HG03442 (cell line): ENCODE data around the gene CEP104.

Experiments used
- ATAC-seq: cut with Tn5 transposase; IDR thresholded peaks from one replicate; pipeline ENCODE4 v1.9.1; 2021; ENCODE audit warnings: mild to moderate bottlenecking, moderate library complexity; ENCODE audit not compliant: unreplicated experiment

CEP104 gene

DNA sequence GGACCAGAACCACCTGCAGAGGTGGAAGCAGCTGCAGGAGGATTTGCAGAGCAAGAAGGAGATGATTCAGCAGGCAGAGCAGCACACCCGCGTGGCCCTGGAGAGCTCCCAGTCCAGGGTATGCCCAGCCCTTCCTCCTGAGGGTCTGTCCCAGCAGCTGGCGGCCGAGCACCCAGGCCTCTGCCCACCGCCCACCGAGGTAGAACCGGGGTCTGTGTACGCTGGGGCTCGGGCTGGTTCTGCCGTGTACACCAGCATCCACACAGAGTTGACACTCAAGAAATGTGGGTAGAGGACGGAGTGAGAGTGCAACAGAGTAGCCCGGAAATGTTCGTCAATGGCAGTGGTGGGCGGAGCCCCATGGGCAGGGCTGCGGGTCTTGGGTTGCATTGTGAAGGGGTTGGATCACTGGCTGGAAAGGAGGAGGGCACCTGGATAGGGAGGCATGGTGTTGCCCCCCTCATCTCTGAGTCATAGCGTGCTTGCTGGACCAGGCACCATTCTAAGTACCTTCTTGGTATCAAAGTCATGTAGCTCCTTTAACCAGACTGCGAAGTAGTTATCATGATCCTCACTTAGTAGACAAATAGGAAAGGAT, 89.6 kb downstream of the CEP104 start:
- ATAC-seq, result no peak

DNA sequence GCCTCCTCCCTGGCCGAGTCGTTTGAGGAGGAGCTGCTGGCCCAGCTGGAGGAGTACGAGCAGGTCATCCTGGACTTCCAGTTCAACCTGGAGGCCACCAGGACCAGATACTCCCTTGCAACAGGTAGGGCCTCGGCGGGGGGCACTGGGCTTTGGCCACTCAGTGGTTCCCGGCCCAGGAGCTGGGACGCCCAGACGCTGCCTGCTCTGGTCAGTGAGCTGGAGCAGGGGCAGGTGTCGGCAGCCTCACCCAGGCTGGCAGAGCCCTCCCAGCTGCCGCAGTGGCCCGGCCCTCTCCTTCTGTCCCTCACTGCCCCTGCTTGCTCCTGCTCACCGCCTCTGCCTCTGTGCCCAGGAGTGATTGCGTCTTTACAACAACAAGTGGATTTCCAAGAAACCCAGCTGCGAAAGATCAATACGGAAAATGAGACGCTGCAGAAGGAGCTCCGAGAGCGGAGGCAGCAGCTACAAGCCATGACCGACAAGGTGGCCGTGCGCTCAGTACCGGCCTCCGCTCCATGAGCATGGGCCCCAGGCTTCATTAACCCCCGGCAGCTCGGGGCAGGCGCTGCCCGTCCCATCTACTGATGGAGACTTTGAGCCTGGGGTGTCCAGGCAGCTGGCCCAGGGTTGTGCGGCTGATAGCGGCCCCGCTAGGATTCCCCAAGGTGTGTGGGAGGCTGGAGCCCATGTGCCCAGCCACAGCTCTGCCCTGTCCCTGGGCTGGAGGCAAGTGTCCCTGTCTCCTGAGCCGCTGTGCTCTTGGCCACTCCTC, 93.5 kb downstream of the CEP104 start:
- ATAC-seq, result no peak

DNA sequence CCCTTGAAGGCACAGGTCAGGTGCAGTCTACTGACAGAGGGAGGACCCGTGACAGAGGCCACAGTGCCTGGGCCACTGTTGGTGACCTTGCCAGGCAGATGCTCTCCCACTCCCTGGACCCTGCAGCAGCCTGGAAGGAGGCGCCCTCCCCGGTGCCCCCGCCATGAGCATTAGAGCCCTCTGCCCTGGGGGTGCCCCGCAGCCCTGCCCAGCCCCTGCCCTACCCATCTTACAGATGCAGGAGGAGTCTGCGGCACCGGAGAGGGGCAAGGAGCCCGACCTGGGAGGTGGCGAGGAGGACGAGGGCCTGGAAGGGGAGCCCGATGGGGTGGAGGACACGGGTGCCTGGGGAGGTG, 94.2 kb downstream of the CEP104 start:
- ATAC-seq, result no peak

DNA sequence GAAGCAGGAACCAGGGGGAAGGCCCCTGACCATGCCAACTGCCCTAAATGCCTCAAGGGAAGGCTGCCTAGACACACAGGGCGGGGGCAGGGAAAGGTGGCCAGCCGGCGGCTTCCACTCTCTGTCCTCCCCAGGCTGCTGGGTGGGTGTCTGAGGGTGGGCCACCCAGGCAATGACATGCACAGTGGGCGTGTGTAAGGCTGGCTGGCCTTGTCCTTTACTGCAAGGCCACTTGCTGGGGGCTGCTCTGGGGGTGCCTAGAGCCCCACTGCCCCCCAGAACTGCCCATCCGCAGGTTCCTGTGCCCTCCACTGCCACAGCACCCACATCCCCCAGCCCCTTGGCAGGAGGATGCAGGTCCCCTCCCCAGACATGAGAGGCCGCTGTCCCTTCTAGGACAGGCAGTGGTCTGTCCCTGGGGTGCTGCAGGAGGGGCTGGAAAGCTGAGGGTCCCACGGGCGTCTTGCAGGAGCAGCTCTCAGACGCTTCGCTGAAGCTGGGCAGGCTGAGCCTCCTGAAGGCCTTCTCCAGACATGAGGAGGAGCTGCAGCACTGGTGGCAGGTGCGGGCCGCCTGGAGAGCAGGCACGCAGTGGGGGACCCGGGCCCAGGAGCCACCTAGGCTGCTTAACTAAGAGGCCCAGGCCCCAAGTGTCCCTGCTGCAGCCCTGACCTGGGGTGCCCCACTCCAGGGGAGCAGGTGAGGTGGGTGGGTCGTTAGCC, 94.7 kb downstream of the CEP104 start:
- ATAC-seq, result no peak
